Panc1 (cell line): Measurements from ENCODE around the gene LACTBL1. TPM values are rescaled to one million over a fixed set of nuclear protein-coding genes. Genes with fewer than 3 reads are reported as not detected.
"Not testable (repeated sequence)": the region's sequence is repeated elsewhere in the genome, so short reads cannot be mapped to it uniquely, and the experiment has no call there.

Experiments
- ATAC-seq: fragments of 200-7000 bp; cut with Tn5 transposase; 2 replicates; pipeline ENCODE4 v1.9.1; 2020; ENCODE audit warnings: mild to moderate bottlenecking, moderate library complexity
- BruUV-seq: library from RNA; stranded (reverse); fragments of 400-500 nt; replicated peaks from 2 replicates; lab custom pipeline; 2021; lab: Mats Ljungman, UMichigan
- CTCF ChIA-PET: fragments of 300-600 bp; sonication (Branson Sonifier 250); formaldehyde crosslinking; loops from one replicate; lab custom pipeline; 2022; ENCODE audit warnings: antibody characterized with exemption; lab: Charles Lee
- POLR2A ChIA-PET: fragments of 300-600 bp; sonication (Branson Sonifier 250); formaldehyde crosslinking; loops from one replicate; lab custom pipeline; 2022; ENCODE audit warnings: antibody characterized with exemption; lab: Charles Lee
- DNase-seq: peaks from one replicate; pipeline ENCODE4 v3.0.0-alpha.2; 2010; ENCODE audit warnings: low read depth, low spot score
- H3K27ac ChIP-seq: 2 replicates; pipeline ENCODE4 v1.5.1; 2011; ENCODE audit warnings: mild to moderate bottlenecking, low read length, inconsistent platforms
- H3K27me3 ChIP-seq: fragments of 200-500 bp; sonication (Bioruptor generic); 2 replicates; pipeline ENCODE4 v1.6.0; 2014; ENCODE audit warnings: low read length, inconsistent platforms; ENCODE audit not compliant: control insufficient read depth, insufficient read depth
- H3K36me3 ChIP-seq: fragments of 200-500 bp; sonication (Bioruptor generic); 2 replicates; pipeline ENCODE4 v1.5.1; 2014; ENCODE audit warnings: inconsistent platforms, mild to moderate bottlenecking, low read length, moderate library complexity; ENCODE audit not compliant: control insufficient read depth, insufficient read depth
- H3K4me1 ChIP-seq: 2 replicates; pipeline ENCODE4 v1.5.1; 2011; ENCODE audit warnings: inconsistent platforms, mild to moderate bottlenecking, low read length, moderate library complexity; ENCODE audit not compliant: control insufficient read depth, insufficient read depth
- H3K4me3 ChIP-seq, 2 experiments: 2 replicates each; pipeline ENCODE4 v1.5.1; 2011 to 2012; ENCODE audit warnings: low read depth in 2 of 2, low read length in 2 of 2, mild to moderate bottlenecking in 2 of 2, inconsistent platforms in 1 of 2, moderate library complexity in 1 of 2
- H3K9me3 ChIP-seq: fragments of 200-500 bp; sonication (Bioruptor generic); 2 replicates; pipeline ENCODE4 v1.5.1; 2014; ENCODE audit warnings: low read depth, mild to moderate bottlenecking, inconsistent platforms, low read length, moderate library complexity; ENCODE audit not compliant: control insufficient read depth, insufficient read depth
- POLR2AphosphoS5 ChIP-seq: IDR thresholded peaks from 2 replicates; pipeline ENCODE4 v1.6.1; 2012; ENCODE audit warnings: mild to moderate bottlenecking, low read depth, low read length, moderate library complexity
- REST ChIP-seq, 2 experiments: IDR thresholded peaks; 2 replicates each; pipeline ENCODE4 v1.6.1; 2011 to 2012; ENCODE audit warnings: low read depth in 2 of 2, control low read depth in 1 of 2, low read length in 1 of 2, mild to moderate bottlenecking in 1 of 2, moderate library complexity in 1 of 2; ENCODE audit not compliant: insufficient read depth in 1 of 2
- SIN3A ChIP-seq: IDR thresholded peaks from 2 replicates; pipeline ENCODE4 v1.6.1; 2012; ENCODE audit warnings: low read depth, mild to moderate bottlenecking, low read length, moderate library complexity, borderline replicate concordance; ENCODE audit not compliant: insufficient read depth
- TCF7L2 ChIP-seq: IDR thresholded peaks from 2 replicates; pipeline ENCODE4 v1.6.1; 2011; ENCODE audit warnings: mild to moderate bottlenecking, low read depth, low read length, inconsistent platforms
- in situ Hi-C: cut with HindIII; loops from 2 replicates; pipeline ENCODE4 v1.10.0; 2016; ENCODE audit warnings: low sequenced_read_pairs, low pct_unique_long_range_greater_than_20kb
- intact Hi-C: fragments of 100-400 bp; cut with micrococcal nuclease; formaldehyde crosslinking; loops from one replicate; pipeline ENCODE4 v1.10.0; 2022; ENCODE audit not compliant: unreplicated experiment
- total RNA-seq: library from RNA; stranded (reverse); gene quantifications from one replicate; pipeline ENCODE4 v1.2.1, GENCODE V29; 2021; ENCODE audit not compliant: unreplicated experiment
- TF ChIP-seq, protein P1 (sequence below): fragments of 450-650 bp; IDR thresholded peaks from 2 replicates; pipeline ENCODE4 v1.5.1; 2017; ENCODE audit warnings: mild to moderate bottlenecking

The LACTBL1 gene
- total RNA-seq, 1 experiment from 2014 or later: not detected

- no peak overlapping the region for H3K4me3 ChIP-seq
- H3K4me1 ChIP-seq: no peaks in the 10 kb centered on the region
- H3K36me3 ChIP-seq: no peaks in the 10 kb centered on the region
- intact Hi-C loops (no loop called here), in situ Hi-C loops (no loop called here)
- no peak for TF ChIP-seq SIN3A
- TF ChIP-seq, protein P1, sequence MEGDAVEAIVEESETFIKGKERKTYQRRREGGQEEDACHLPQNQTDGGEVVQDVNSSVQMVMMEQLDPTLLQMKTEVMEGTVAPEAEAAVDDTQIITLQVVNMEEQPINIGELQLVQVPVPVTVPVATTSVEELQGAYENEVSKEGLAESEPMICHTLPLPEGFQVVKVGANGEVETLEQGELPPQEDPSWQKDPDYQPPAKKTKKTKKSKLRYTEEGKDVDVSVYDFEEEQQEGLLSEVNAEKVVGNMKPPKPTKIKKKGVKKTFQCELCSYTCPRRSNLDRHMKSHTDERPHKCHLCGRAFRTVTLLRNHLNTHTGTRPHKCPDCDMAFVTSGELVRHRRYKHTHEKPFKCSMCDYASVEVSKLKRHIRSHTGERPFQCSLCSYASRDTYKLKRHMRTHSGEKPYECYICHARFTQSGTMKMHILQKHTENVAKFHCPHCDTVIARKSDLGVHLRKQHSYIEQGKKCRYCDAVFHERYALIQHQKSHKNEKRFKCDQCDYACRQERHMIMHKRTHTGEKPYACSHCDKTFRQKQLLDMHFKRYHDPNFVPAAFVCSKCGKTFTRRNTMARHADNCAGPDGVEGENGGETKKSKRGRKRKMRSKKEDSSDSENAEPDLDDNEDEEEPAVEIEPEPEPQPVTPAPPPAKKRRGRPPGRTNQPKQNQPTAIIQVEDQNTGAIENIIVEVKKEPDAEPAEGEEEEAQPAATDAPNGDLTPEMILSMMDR: no peak
- ChIA-PET CTCF (interaction anchor here (0.7 kb wide), 1 partner anchor 12 kb away, joined by 6 read pairs; no protein-coding TSS in a partner anchor), POLR2A (interaction anchor here (0.5 to 0.7 kb wide), 2 partner anchors 19 to 270 kb away, joined by 5 to 20 read pairs; no protein-coding TSS in a partner anchor)
- no peak for ATAC-seq
- no peaks in the 10 kb centered on the region for H3K27me3 ChIP-seq
- H3K9me3 ChIP-seq: no peaks in the 10 kb centered on the region
- DNase-seq: no peak
- no TSS peak for BruUV-seq
- no peak overlapping the region for H3K27ac ChIP-seq
These were observed 34.4 kb upstream of the LACTBL1 start for GRCh38 chr1:23007106-23007505.

GRCh38 chr1:23004769-23005168, 32.1 kb upstream of the LACTBL1 start:
- H3K27ac ChIP-seq, H3K27me3 ChIP-seq, H3K9me3 ChIP-seq, ATAC-seq, H3K4me1 ChIP-seq, CTCF ChIA-PET, DNase-seq, POLR2A ChIA-PET, intact Hi-C loops, H3K36me3 ChIP-seq, BruUV-seq, H3K4me3 ChIP-seq, in situ Hi-C loops: not testable (repeated sequence)

GRCh38 chr1:23004112-23004511, 31.4 kb upstream of the LACTBL1 start:
- Histone ChIP-seq H3K9me3 (no peaks in the 10 kb centered on the region), H3K27me3 (no peaks in the 10 kb centered on the region), H3K27ac (no peak overlapping the region), H3K36me3 (no peaks in the 10 kb centered on the region), H3K4me1 (no peaks in the 10 kb centered on the region), H3K4me3 (no peak overlapping the region)
- ChIA-PET POLR2A (no interaction called here), CTCF (no interaction called here)
- intact Hi-C loops: no loop called here
- in situ Hi-C loops: no loop called here
- no peak for ATAC-seq
- TF ChIP-seq POLR2AphosphoS5 (no peak), REST (IDR thresholded peaks at IDR 0.05; ENCODE audit: insufficient read depth in 1 of 2, low read depth in 2 of 2, low read length in 1 of 2) (no peak), TCF7L2 (no peak), SIN3A (no peak)
- TF ChIP-seq, protein P1: no peak
- no TSS peak for BruUV-seq
- no peak for DNase-seq

GRCh38 chr1:23002218-23002617, 29.6 kb upstream of the LACTBL1 start:
- CTCF ChIA-PET, POLR2A ChIA-PET, H3K9me3 ChIP-seq: not testable (repeated sequence)

GRCh38 chr1:23000133-23000532, 27.5 kb upstream of the LACTBL1 start:
- H3K36me3 ChIP-seq, POLR2A ChIA-PET, H3K27ac ChIP-seq, intact Hi-C loops, ATAC-seq, H3K4me3 ChIP-seq, CTCF ChIA-PET, DNase-seq, BruUV-seq, H3K4me1 ChIP-seq, H3K9me3 ChIP-seq, H3K27me3 ChIP-seq, in situ Hi-C loops: not testable (repeated sequence)

More at GRCh38 chr1:23002218-23002617, 29.6 kb upstream of the LACTBL1 start:
- H3K4me3 ChIP-seq, BruUV-seq, in situ Hi-C loops, ATAC-seq, H3K27me3 ChIP-seq, H3K36me3 ChIP-seq, DNase-seq, H3K27ac ChIP-seq, intact Hi-C loops, H3K4me1 ChIP-seq: not testable (repeated sequence)
